ENCODE measurements around the gene CDC42EP4. TPM values are rescaled to one million over a fixed set of nuclear protein-coding genes. Genes with fewer than 3 reads are reported as not detected.

The CDC42EP4 gene
- total and polyA plus RNA-seq, 9 of the 15 experiments (the other 6 are each of a cell fraction or from before 2014, with no cell fraction given), result 0.65 to 20.8 (median 12.3) TPM

- H3K36me3 ChIP-seq (ENCODE audit: control insufficient read depth, insufficient read depth, low read length), result peaks cover 22% of the 10 kb centered on the region; the same call in 2 of the 3 replicates
- no peaks in the 10 kb centered on the region for H3K9me3 ChIP-seq (replicated peaks; ENCODE audit: control insufficient read depth, insufficient read depth, low read depth, low read length)
- no TSS peak for BruUV-seq (replicated peaks)
- H3K9ac ChIP-seq (ENCODE audit: insufficient read depth in 1 of 2, low read depth in 2 of 2, low read length in 2 of 2), result no peak overlapping the region
- no peak overlapping the region for H2AFZ ChIP-seq (ENCODE audit: low read depth, low read length)
- intact Hi-C loops (cut with micrococcal nuclease), result no loop called here
- no peak overlapping the region for H3K4me3 ChIP-seq
- H3K79me2 ChIP-seq (ENCODE audit: control insufficient read depth, insufficient read depth, low read length), result peaks cover 28% of the 10 kb centered on the region; the same call in 2 of the 3 replicates
- ChIA-PET POLR2A (interaction anchor here (0.5 kb wide), 1 partner anchor 268 kb away, joined by 3 read pairs; no protein-coding TSS in a partner anchor), CTCF (ENCODE audit: low intra/inter-chr PET ratio) (no interaction called here)
- peaks cover 38% of the 10 kb centered on the region for H4K20me1 ChIP-seq (replicated peaks; ENCODE audit: control insufficient read depth, insufficient read depth, low read length)
- DNase-seq (ENCODE audit: extremely low read depth in 1 of 4, low spot score in 3 of 4), result peak in 2 of 4 experiments; percentile 40 to 47
- in situ Hi-C loops (cut with MboI), result no loop called here
- WGBS (ENCODE audit: insufficient coverage, low coverage, missing lambda C conversion rate), result 65% methylated on average over 6 of the region's 8 CpGs
- no peak for FAIRE-seq
- no peak for ATAC-seq
- H3K4me2 ChIP-seq (ENCODE audit: insufficient read depth, low read length), result no peak overlapping the region
- TF ChIP-seq EGR1 (conservative IDR thresholded peaks at IDR 0.05) (peak; percentile 81), RERE (CRISPR knock-in tag; IDR thresholded peaks at IDR 0.05; ENCODE audit: borderline replicate concordance) (no peak)
- no peak overlapping the region for H3K27ac ChIP-seq (ENCODE audit: extremely low read depth, low read depth, low read length)
- H3K9me1 ChIP-seq (ENCODE audit: control insufficient read depth, insufficient read depth, low read length), result peaks cover 17% of the 10 kb centered on the region
- no peaks in the 10 kb centered on the region for H3K27me3 ChIP-seq (ENCODE audit: control insufficient read depth in 2 of 2, insufficient read depth in 2 of 2, low read length in 2 of 2)
- peaks cover 33 to 57% of the 10 kb centered on the region in 2 experiments for H3K4me1 ChIP-seq (replicated peaks in 1 of 2; ENCODE audit: control insufficient read depth in 2 of 2, insufficient read depth in 2 of 2, low read length in 2 of 2)
These were observed 24.9 kb downstream of the CDC42EP4 start for GRCh38 chr17:73286863-73287296.
